ENCODE measurements around the gene ABTB2.

DNA sequence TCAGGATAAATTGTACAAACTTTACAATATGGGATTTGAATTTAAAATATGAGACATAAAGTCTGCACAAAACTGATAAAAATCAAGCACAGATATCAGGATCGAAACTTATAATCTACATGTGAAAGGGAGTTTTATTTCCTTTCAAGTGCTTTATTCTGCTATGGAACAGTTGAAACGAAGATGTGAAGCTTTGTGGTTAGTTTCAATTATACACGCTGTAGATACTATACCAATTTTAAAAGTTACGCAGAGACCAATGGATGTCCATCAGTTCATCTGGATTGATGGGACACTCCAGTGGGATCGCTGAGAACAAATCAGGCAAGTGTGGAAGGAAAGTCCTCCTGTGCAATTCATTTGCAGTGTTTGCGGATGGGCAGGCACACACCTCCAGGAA, 46.5 kb upstream of the ABTB2 start:
- TF ChIP-seq, protein P1, sequence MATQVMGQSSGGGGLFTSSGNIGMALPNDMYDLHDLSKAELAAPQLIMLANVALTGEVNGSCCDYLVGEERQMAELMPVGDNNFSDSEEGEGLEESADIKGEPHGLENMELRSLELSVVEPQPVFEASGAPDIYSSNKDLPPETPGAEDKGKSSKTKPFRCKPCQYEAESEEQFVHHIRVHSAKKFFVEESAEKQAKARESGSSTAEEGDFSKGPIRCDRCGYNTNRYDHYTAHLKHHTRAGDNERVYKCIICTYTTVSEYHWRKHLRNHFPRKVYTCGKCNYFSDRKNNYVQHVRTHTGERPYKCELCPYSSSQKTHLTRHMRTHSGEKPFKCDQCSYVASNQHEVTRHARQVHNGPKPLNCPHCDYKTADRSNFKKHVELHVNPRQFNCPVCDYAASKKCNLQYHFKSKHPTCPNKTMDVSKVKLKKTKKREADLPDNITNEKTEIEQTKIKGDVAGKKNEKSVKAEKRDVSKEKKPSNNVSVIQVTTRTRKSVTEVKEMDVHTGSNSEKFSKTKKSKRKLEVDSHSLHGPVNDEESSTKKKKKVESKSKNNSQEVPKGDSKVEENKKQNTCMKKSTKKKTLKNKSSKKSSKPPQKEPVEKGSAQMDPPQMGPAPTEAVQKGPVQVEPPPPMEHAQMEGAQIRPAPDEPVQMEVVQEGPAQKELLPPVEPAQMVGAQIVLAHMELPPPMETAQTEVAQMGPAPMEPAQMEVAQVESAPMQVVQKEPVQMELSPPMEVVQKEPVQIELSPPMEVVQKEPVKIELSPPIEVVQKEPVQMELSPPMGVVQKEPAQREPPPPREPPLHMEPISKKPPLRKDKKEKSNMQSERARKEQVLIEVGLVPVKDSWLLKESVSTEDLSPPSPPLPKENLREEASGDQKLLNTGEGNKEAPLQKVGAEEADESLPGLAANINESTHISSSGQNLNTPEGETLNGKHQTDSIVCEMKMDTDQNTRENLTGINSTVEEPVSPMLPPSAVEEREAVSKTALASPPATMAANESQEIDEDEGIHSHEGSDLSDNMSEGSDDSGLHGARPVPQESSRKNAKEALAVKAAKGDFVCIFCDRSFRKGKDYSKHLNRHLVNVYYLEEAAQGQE (IDR thresholded peaks at IDR 0.05; ENCODE audit: insufficient read depth in 1 of 2, low read depth in 2 of 2, low read length in 2 of 2) = no peak
- TF ChIP-seq POLR2AphosphoS5 (IDR thresholded peaks at IDR 0.05; ENCODE audit: low read depth, low read length) (no peak), FOXP2 (optimal IDR thresholded peaks at IDR 0.05; ENCODE audit: borderline replicate concordance, extremely low read depth, extremely low read length, insufficient read depth) (no peak), TAF1 (IDR thresholded peaks at IDR 0.05; ENCODE audit: borderline replicate concordance, insufficient read depth, low read length) (no peak)

Data from PFSK-1 (cell line).